Endothelial cell of umbilical vein (primary cell): ENCODE measurements around the gene LTB4R. TPM values are rescaled to one million over a fixed set of nuclear protein-coding genes. Genes with fewer than 3 reads are reported as not detected.
A peak's percentile ranks its signal among the peaks of the same experiment; 100 is the strongest.

Experiments used
- BruUV-seq: library from RNA; stranded (reverse); fragments of 400-500 nt; replicated peaks from 2 replicates; lab custom pipeline; 2021; lab: Mats Ljungman, UMichigan
- CTCF ChIA-PET: fragments of 300-600, 350-600 bp; sonication (Branson Sonifier 250); formaldehyde crosslinking; loops from one replicate; lab custom pipeline; 2021; ENCODE audit warnings: antibody characterized with exemption, inconsistent platforms; lab: Charles Lee
- POLR2A ChIA-PET: fragments of 300-600, 350-600 bp; sonication (Branson Sonifier 250); formaldehyde crosslinking; loops from one replicate; lab custom pipeline; 2021; ENCODE audit warnings: antibody characterized with exemption, inconsistent platforms; lab: Charles Lee
- DNase-seq: peaks from one replicate; pipeline ENCODE4 v3.0.0-alpha.2; 2011; ENCODE audit warnings: low read depth, low spot score
- FAIRE-seq: peaks from 2 replicates; lab custom pipeline; 2011; peaks lifted over from hg19 to GRCh38; lab: Jason Lieb, UNC
- H2AFZ ChIP-seq: 2 replicates; pipeline ENCODE4 v1.6.0; 2012; ENCODE audit warnings: low read depth, low read length, control low read depth, inconsistent platforms
- H3K27ac ChIP-seq: 2 replicates; pipeline ENCODE4 v1.5.1; 2011; ENCODE audit warnings: low read depth, mild to moderate bottlenecking, control low read depth, low read length, moderate library complexity; ENCODE audit not compliant: insufficient read depth
- H3K27me3 ChIP-seq, 2 experiments: 2 replicates each; pipeline versions ENCODE4 v1.6.0 to v1.6.1; 2011; ENCODE audit warnings: low read length in 2 of 2, mixed read lengths in 1 of 2; ENCODE audit not compliant: control insufficient read depth in 2 of 2, insufficient read depth in 2 of 2
- H3K36me3 ChIP-seq, 2 experiments: 2 replicates in 1 of 2; 3 replicates in 1 of 2; pipeline ENCODE4 v1.5.1; 2011; ENCODE audit warnings: low read length in 2 of 2, mild to moderate bottlenecking in 1 of 2, moderate library complexity in 1 of 2; ENCODE audit not compliant: control insufficient read depth in 2 of 2, insufficient read depth in 2 of 2; ENCODE audit errors: extremely low read depth in 1 of 2
- H3K4me1 ChIP-seq: 3 replicates; pipeline ENCODE4 v1.5.1; 2011; ENCODE audit warnings: mild to moderate bottlenecking, low read length; ENCODE audit not compliant: control insufficient read depth, insufficient read depth; ENCODE audit errors: extremely low read depth
- H3K4me2 ChIP-seq: 2 replicates; pipeline ENCODE4 v1.6.1; 2011; ENCODE audit warnings: low read length, control low read depth, mixed read lengths; ENCODE audit not compliant: insufficient read depth
- H3K4me3 ChIP-seq, 3 experiments: fragments of 200-600 bp in 1 of 3; sonication (generic), shearing (Covaris generic) in 1 of 3; replicated peaks in 1 of 3; 2 replicates each; pipeline ENCODE4 v1.5.1; 2011 to 2016; ENCODE audit warnings: control low read depth in 3 of 3, low read length in 3 of 3, mild to moderate bottlenecking in 2 of 3, inconsistent platforms in 1 of 3, low read depth in 1 of 3, moderate library complexity in 1 of 3; ENCODE audit not compliant: insufficient read depth in 1 of 3
- H3K79me2 ChIP-seq: 2 replicates; pipeline ENCODE4 v1.6.0; 2012; ENCODE audit warnings: low read length, inconsistent platforms; ENCODE audit not compliant: control insufficient read depth, insufficient read depth
- H3K9ac ChIP-seq: replicated peaks from 2 replicates; pipeline ENCODE3; 2011; ENCODE audit warnings: low read length, control low read depth; ENCODE audit not compliant: insufficient read depth; ENCODE audit errors: extremely low read depth
- H3K9me1 ChIP-seq: replicated peaks from 3 replicates; pipeline ENCODE4 v1.6.0; 2011; ENCODE audit warnings: mild to moderate bottlenecking, low read length; ENCODE audit not compliant: control insufficient read depth, insufficient read depth; ENCODE audit errors: extremely low read depth
- H3K9me3 ChIP-seq: replicated peaks from 2 replicates; pipeline ENCODE4 v1.5.1; 2012; ENCODE audit warnings: low read length, inconsistent platforms; ENCODE audit not compliant: control insufficient read depth, insufficient read depth
- H4K20me1 ChIP-seq: replicated peaks from 2 replicates; pipeline ENCODE3; 2011; ENCODE audit warnings: mild to moderate bottlenecking, low read length; ENCODE audit not compliant: control insufficient read depth, insufficient read depth; ENCODE audit errors: extremely low read depth
- FOS ChIP-seq: IDR thresholded peaks from 2 replicates; pipeline ENCODE4 v1.6.1; 2011; ENCODE audit warnings: mild to moderate bottlenecking, low read length, moderate library complexity, borderline replicate concordance; ENCODE audit not compliant: insufficient read depth
- GATA2 ChIP-seq: IDR thresholded peaks from 2 replicates; pipeline ENCODE4 v1.7.0; 2011; ENCODE audit warnings: low read depth, mild to moderate bottlenecking, moderate library complexity, mixed read lengths, low read length; ENCODE audit not compliant: insufficient read length, insufficient read depth
- JUN ChIP-seq: IDR thresholded peaks from 2 replicates; pipeline ENCODE4 v1.6.1; 2011; ENCODE audit warnings: borderline replicate concordance, low read depth; ENCODE audit not compliant: insufficient read length, insufficient read depth
- MYC ChIP-seq: IDR thresholded peaks from one replicate; pipeline ENCODE4 v1.6.1; 2011; ENCODE audit warnings: mild to moderate bottlenecking, low read depth, low read length
- POLR2A ChIP-seq: IDR thresholded peaks from 2 replicates; pipeline ENCODE4 v1.6.1; 2012; ENCODE audit warnings: low read depth, mild to moderate bottlenecking, control low read depth, low read length
- POLR2AphosphoS5 ChIP-seq: IDR thresholded peaks from 2 replicates; pipeline ENCODE4 v1.6.1; 2012; ENCODE audit warnings: low read depth, mild to moderate bottlenecking, control low read depth, low read length, moderate library complexity; ENCODE audit not compliant: insufficient read depth
- dilution Hi-C: fragments of 300-500 bp; cut with MboI; formaldehyde crosslinking; loops from one replicate; pipeline ENCODE4 v1.15.0; 2019; ENCODE audit warnings: low sequenced_read_pairs; ENCODE audit not compliant: extremely low pct_ligation_motif_present
- intact Hi-C: fragments of 100-400 bp; cut with micrococcal nuclease; formaldehyde crosslinking; loops from one replicate; pipeline ENCODE4 v1.10.0; 2022
- polyA plus RNA-seq, 4 experiments: library from polyadenylated mRNA; depleted of rRNA in 3 of 4; stranded (reverse) in 3 of 4; unstranded in 1 of 4; fragments of >200 nt; gene quantifications; 2 replicates each; pipeline versions ENCODE4 v1.2.1 to v1.2.3, GENCODE V29; 2011 to 2012; ENCODE audit warnings: missing spikeins in 1 of 4
- total RNA-seq: library from RNA; stranded (reverse); gene quantifications from 2 replicates; pipeline ENCODE4 v1.2.3, GENCODE V29; 2021
- TF ChIP-seq, protein P1 (sequence below): IDR thresholded peaks from 2 replicates; pipeline ENCODE4 v1.6.1; 2011; ENCODE audit not compliant: insufficient read depth, insufficient read length
- TF ChIP-seq, protein P2 (sequence below), 2 donors: IDR thresholded peaks; 1 replicate in 1 of 2; 2 replicates in 1 of 2; pipeline ENCODE4 v1.5.1; 2011; ENCODE audit warnings: low read length in 2 of 2, mild to moderate bottlenecking in 2 of 2, moderate library complexity in 2 of 2, control low read depth in 1 of 2, inconsistent platforms in 1 of 2, low read depth in 1 of 2; ENCODE audit not compliant: insufficient read depth in 1 of 2; ENCODE audit errors: extremely low read depth in 1 of 2

Gene LTB4R
- total and polyA plus RNA-seq, 2 donors (not counting 3 experiments of a cell fraction or from before 2014, with no cell fraction given) = 9.1 to 10.5 TPM

DNA sequence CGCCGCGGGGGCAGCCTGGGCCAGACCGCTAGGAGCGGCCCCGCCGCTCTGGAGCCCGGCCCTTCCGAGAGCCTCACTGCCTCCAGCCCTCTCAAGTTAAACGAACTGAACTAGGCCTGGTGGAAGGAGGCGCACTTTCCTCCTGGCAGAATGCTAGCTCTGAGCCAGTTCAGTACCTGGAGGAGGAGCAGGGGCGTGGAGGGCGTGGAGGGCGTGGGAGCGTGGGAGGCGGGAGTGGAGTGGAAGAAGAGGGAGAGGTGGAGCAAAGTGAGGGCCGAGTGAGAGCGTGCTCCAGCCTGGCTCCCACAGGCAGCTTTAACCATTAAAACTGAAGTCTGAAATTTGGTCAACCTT lies 5.3 kb downstream of the LTB4R start:
- POLR2A ChIA-PET = no interaction called here
- Histone ChIP-seq H4K20me1 (no peaks in the 10 kb centered on the region), H3K9ac (no peak overlapping the region), H3K9me1 (no peaks in the 10 kb centered on the region), H3K27me3 (no peaks in the 10 kb centered on the region), H3K4me2 (no peak overlapping the region), H2AFZ (peak overlapping the region; percentile 65), H3K4me1 (peaks cover 60% of the 10 kb centered on the region), H3K36me3 (peaks cover 0 to 3% of the 10 kb centered on the region in 2 experiments), H3K4me3 (no peak overlapping the region), H3K79me2 (no peaks in the 10 kb centered on the region), H3K27ac (no peak overlapping the region), H3K9me3 (no peaks in the 10 kb centered on the region)
- FAIRE-seq = no peak
- intact Hi-C loops = no loop called here
- CTCF ChIA-PET = interaction anchor here (1.3 to 1.7 kb wide), 4 partner anchors 8 to 120 kb away, joined by 4 to 9 read pairs (median 6); partner anchors contain the start of gene CIDEB
- DNase-seq = no peak
- BruUV-seq = no TSS peak
- TF ChIP-seq FOS (no peak), JUN (no peak), GATA2 (no peak), POLR2A (no peak), POLR2AphosphoS5 (no peak), MYC (no peak)
- TF ChIP-seq, protein P1, sequence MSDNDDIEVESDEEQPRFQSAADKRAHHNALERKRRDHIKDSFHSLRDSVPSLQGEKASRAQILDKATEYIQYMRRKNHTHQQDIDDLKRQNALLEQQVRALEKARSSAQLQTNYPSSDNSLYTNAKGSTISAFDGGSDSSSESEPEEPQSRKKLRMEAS = no peak
- TF ChIP-seq, protein P2, sequence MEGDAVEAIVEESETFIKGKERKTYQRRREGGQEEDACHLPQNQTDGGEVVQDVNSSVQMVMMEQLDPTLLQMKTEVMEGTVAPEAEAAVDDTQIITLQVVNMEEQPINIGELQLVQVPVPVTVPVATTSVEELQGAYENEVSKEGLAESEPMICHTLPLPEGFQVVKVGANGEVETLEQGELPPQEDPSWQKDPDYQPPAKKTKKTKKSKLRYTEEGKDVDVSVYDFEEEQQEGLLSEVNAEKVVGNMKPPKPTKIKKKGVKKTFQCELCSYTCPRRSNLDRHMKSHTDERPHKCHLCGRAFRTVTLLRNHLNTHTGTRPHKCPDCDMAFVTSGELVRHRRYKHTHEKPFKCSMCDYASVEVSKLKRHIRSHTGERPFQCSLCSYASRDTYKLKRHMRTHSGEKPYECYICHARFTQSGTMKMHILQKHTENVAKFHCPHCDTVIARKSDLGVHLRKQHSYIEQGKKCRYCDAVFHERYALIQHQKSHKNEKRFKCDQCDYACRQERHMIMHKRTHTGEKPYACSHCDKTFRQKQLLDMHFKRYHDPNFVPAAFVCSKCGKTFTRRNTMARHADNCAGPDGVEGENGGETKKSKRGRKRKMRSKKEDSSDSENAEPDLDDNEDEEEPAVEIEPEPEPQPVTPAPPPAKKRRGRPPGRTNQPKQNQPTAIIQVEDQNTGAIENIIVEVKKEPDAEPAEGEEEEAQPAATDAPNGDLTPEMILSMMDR (IDR thresholded peaks at IDR 0.05; ENCODE audit: extremely low read depth in 1 of 2, insufficient read depth in 1 of 2, low read depth in 1 of 2, low read length in 2 of 2) = no peak
- dilution Hi-C loops = no loop called here
